ENCODE results near the gene PEPD.

GRCh38 chr19:33520048-33520643 lies 1.4 kb downstream of the PEPD start:
- TF ChIP-seq EZH2 (IDR thresholded peaks at IDR 0.05; ENCODE audit: borderline replicate concordance, insufficient read depth, low read length, poor library complexity, severe bottlenecking) (no peak), CTCF (IDR thresholded peaks at IDR 0.05; ENCODE audit: poor library complexity, severe bottlenecking) (no peak), POLR2AphosphoS5 (IDR thresholded peaks at IDR 0.05) (no peak), RAD21 (conservative IDR thresholded peaks at IDR 0.05) (no peak), EP300 (conservative IDR thresholded peaks at IDR 0.05; ENCODE audit: poor library complexity, severe bottlenecking) (no peak), MXI1 (conservative IDR thresholded peaks at IDR 0.05; ENCODE audit: poor library complexity, severe bottlenecking) (no peak), SMC3 (conservative IDR thresholded peaks at IDR 0.05; ENCODE audit: poor library complexity) (no peak), TAF1 (IDR thresholded peaks at IDR 0.05; ENCODE audit: low read depth) (no peak)
